NCI-H82 treated with DMSO at 0.1 percent for 48 hours (cell line): ENCODE results near the gene SF3A2.

ENCODE experiments used
- DNase-seq: peaks from one replicate; lab custom pipeline; 2025; ENCODE audit not compliant: unreplicated experiment; lab: John Stamatoyannopoulos, UW

Gene SF3A2

GRCh38 chr19:2207991-2208860 is 28.4 kb upstream of the SF3A2 start:
- DNase-seq: no peak

- no peak for DNase-seq
These were observed 27.6 kb upstream of the SF3A2 start for GRCh38 chr19:2208975-2209374.

GRCh38 chr19:2209408-2209807 is 27.2 kb upstream of the SF3A2 start:
- no peak for DNase-seq

GRCh38 chr19:2210206-2210605 is 26.4 kb upstream of the SF3A2 start:
- no peak for DNase-seq

- no peak for DNase-seq
These were observed 25.5 kb upstream of the SF3A2 start for GRCh38 chr19:2210987-2211740.

GRCh38 chr19:2212861-2213711 is 23.5 kb upstream of the SF3A2 start:
- no peak for DNase-seq

- no peak for DNase-seq
These were observed 22.8 kb upstream of the SF3A2 start for GRCh38 chr19:2213799-2214198.

- DNase-seq: no peak
These were observed 22.4 kb upstream of the SF3A2 start for GRCh38 chr19:2214251-2214650.

- no peak for DNase-seq
These were observed 21.3 kb upstream of the SF3A2 start for GRCh38 chr19:2215281-2215751.

GRCh38 chr19:2216361-2217225 is 20.0 kb upstream of the SF3A2 start:
- DNase-seq: no peak

- no peak for DNase-seq
These were observed 19.0 kb upstream of the SF3A2 start for GRCh38 chr19:2217591-2217990.

- DNase-seq: no peak
These were observed 16.9 kb upstream of the SF3A2 start for GRCh38 chr19:2219726-2220125.

- DNase-seq: no peak
These were observed 15.3 kb upstream of the SF3A2 start for GRCh38 chr19:2221250-2221831.

- no peak for DNase-seq
These were observed 14.7 kb upstream of the SF3A2 start for GRCh38 chr19:2221918-2222317.

- no peak for DNase-seq
These were observed 13.2 kb upstream of the SF3A2 start for GRCh38 chr19:2223391-2223790.

GRCh38 chr19:2223959-2224358 is 12.7 kb upstream of the SF3A2 start:
- DNase-seq: no peak

- no peak for DNase-seq
These were observed 11.8 kb upstream of the SF3A2 start for GRCh38 chr19:2224754-2225349.

- DNase-seq: no peak
These were observed 11.1 kb upstream of the SF3A2 start for GRCh38 chr19:2225415-2226050.
